ENCODE results near the gene CTNNA2.
"Not testable (repeated sequence)": the region's sequence is repeated elsewhere in the genome, so short reads cannot be mapped to it uniquely, and the experiment has no call there.

The CTNNA2 gene

GRCh38 chr2:80078290-80079036 lies 565.6 kb downstream of the CTNNA2 start:
- H3K4me3 ChIP-seq (ENCODE audit: low read depth, low read length), result no peak overlapping the region
- no peak overlapping the region for H2AFZ ChIP-seq
- H3K79me2 ChIP-seq, result no peaks in the 10 kb centered on the region
- no peak overlapping the region for H3K4me2 ChIP-seq (ENCODE audit: low read length)
- H3K9me3 ChIP-seq (ENCODE audit: control insufficient read depth, low read length), result no peaks in the 10 kb centered on the region
- no peaks in the 10 kb centered on the region for H3K27me3 ChIP-seq (ENCODE audit: control insufficient read depth, insufficient read depth, low read length)
- H3K27ac ChIP-seq, result no peak overlapping the region
- no peaks in the 10 kb centered on the region for H3K36me3 ChIP-seq (ENCODE audit: control insufficient read depth, insufficient read depth, low read length)
- no peak overlapping the region for H3K9ac ChIP-seq
- TF ChIP-seq CTCF (IDR thresholded peaks at IDR 0.05), result no peak
- no peaks in the 10 kb centered on the region for H3K4me1 ChIP-seq

- no peak overlapping the region for H3K9ac ChIP-seq
- no peaks in the 10 kb centered on the region for H3K4me1 ChIP-seq
- H3K4me3 ChIP-seq (ENCODE audit: low read depth, low read length), result no peak overlapping the region
- no peaks in the 10 kb centered on the region for H3K9me3 ChIP-seq (ENCODE audit: control insufficient read depth, low read length)
- H3K27ac ChIP-seq, result no peak overlapping the region
- no peaks in the 10 kb centered on the region for H3K36me3 ChIP-seq (ENCODE audit: control insufficient read depth, insufficient read depth, low read length)
- no peaks in the 10 kb centered on the region for H3K27me3 ChIP-seq (ENCODE audit: control insufficient read depth, insufficient read depth, low read length)
- no peak for TF ChIP-seq CTCF (IDR thresholded peaks at IDR 0.05)
- no peaks in the 10 kb centered on the region for H3K79me2 ChIP-seq
- H3K4me2 ChIP-seq (ENCODE audit: low read length), result no peak overlapping the region
- H2AFZ ChIP-seq, result no peak overlapping the region
Observed at GRCh38 chr2:80080957-80081356, 568.1 kb downstream of the CTNNA2 start.

- Histone ChIP-seq H3K79me2 (no peaks in the 10 kb centered on the region), H3K4me2 (ENCODE audit: low read length) (no peak overlapping the region), H2AFZ (no peak overlapping the region), H3K36me3 (ENCODE audit: control insufficient read depth, insufficient read depth, low read length) (no peaks in the 10 kb centered on the region), H3K4me3 (ENCODE audit: low read depth, low read length) (no peak overlapping the region), H3K4me1 (no peaks in the 10 kb centered on the region), H3K27ac (no peak overlapping the region), H3K9me3 (ENCODE audit: control insufficient read depth, low read length) (no peaks in the 10 kb centered on the region), H3K27me3 (ENCODE audit: control insufficient read depth, insufficient read depth, low read length) (no peaks in the 10 kb centered on the region), H3K9ac (no peak overlapping the region)
- no peak for TF ChIP-seq CTCF (IDR thresholded peaks at IDR 0.05)
Observed at GRCh38 chr2:80086831-80087230, 574.0 kb downstream of the CTNNA2 start.

GRCh38 chr2:80091237-80091636 lies 578.4 kb downstream of the CTNNA2 start:
- no peak for TF ChIP-seq CTCF (IDR thresholded peaks at IDR 0.05)
- Histone ChIP-seq H3K9me3 (ENCODE audit: control insufficient read depth, low read length) (no peaks in the 10 kb centered on the region), H3K27me3 (ENCODE audit: control insufficient read depth, insufficient read depth, low read length) (no peaks in the 10 kb centered on the region), H3K4me1 (no peaks in the 10 kb centered on the region), H3K9ac (no peak overlapping the region), H3K4me2 (ENCODE audit: low read length) (no peak overlapping the region), H2AFZ (no peak overlapping the region), H3K79me2 (no peaks in the 10 kb centered on the region), H3K4me3 (ENCODE audit: low read depth, low read length) (no peak overlapping the region), H3K27ac (no peak overlapping the region), H3K36me3 (ENCODE audit: control insufficient read depth, insufficient read depth, low read length) (no peaks in the 10 kb centered on the region)

- H3K36me3 ChIP-seq (ENCODE audit: control insufficient read depth, insufficient read depth, low read length), result no peaks in the 10 kb centered on the region
- H3K4me2 ChIP-seq (ENCODE audit: low read length), result no peak overlapping the region
- no peaks in the 10 kb centered on the region for H3K27me3 ChIP-seq (ENCODE audit: control insufficient read depth, insufficient read depth, low read length)
- H3K9me3 ChIP-seq (ENCODE audit: control insufficient read depth, low read length), result no peaks in the 10 kb centered on the region
- no peak overlapping the region for H3K4me3 ChIP-seq (ENCODE audit: low read depth, low read length)
- no peak overlapping the region for H3K27ac ChIP-seq
- TF ChIP-seq CTCF (IDR thresholded peaks at IDR 0.05), result no peak
- H2AFZ ChIP-seq, result no peak overlapping the region
- no peaks in the 10 kb centered on the region for H3K4me1 ChIP-seq
- no peak overlapping the region for H3K9ac ChIP-seq
- H3K79me2 ChIP-seq, result no peaks in the 10 kb centered on the region
Observed at GRCh38 chr2:80092474-80092873, 579.6 kb downstream of the CTNNA2 start.

- H3K4me1 ChIP-seq; H3K9ac ChIP-seq; H2AFZ ChIP-seq; H3K27ac ChIP-seq; H3K36me3 ChIP-seq (ENCODE audit: control insufficient read depth, insufficient read depth, low read length); H3K9me3 ChIP-seq (ENCODE audit: control insufficient read depth, low read length); H3K79me2 ChIP-seq; H3K4me3 ChIP-seq (ENCODE audit: low read depth, low read length); H3K27me3 ChIP-seq (ENCODE audit: control insufficient read depth, insufficient read depth, low read length); H3K4me2 ChIP-seq (ENCODE audit: low read length): not testable (repeated sequence)
Observed at GRCh38 chr2:80098503-80098902, 585.7 kb downstream of the CTNNA2 start.

All from parathyroid adenoma (tissue), 2 donors.